ENCODE results near the gene TSPOAP1.

Gene TSPOAP1

GRCh38 chr17:58337210-58337599 is 8.6 kb upstream of the TSPOAP1 start:
- no peak for TF ChIP-seq SIN3A (IDR thresholded peaks at IDR 0.05; ENCODE audit: borderline replicate concordance, insufficient read depth, low read length)
- TF ChIP-seq, protein P1, sequence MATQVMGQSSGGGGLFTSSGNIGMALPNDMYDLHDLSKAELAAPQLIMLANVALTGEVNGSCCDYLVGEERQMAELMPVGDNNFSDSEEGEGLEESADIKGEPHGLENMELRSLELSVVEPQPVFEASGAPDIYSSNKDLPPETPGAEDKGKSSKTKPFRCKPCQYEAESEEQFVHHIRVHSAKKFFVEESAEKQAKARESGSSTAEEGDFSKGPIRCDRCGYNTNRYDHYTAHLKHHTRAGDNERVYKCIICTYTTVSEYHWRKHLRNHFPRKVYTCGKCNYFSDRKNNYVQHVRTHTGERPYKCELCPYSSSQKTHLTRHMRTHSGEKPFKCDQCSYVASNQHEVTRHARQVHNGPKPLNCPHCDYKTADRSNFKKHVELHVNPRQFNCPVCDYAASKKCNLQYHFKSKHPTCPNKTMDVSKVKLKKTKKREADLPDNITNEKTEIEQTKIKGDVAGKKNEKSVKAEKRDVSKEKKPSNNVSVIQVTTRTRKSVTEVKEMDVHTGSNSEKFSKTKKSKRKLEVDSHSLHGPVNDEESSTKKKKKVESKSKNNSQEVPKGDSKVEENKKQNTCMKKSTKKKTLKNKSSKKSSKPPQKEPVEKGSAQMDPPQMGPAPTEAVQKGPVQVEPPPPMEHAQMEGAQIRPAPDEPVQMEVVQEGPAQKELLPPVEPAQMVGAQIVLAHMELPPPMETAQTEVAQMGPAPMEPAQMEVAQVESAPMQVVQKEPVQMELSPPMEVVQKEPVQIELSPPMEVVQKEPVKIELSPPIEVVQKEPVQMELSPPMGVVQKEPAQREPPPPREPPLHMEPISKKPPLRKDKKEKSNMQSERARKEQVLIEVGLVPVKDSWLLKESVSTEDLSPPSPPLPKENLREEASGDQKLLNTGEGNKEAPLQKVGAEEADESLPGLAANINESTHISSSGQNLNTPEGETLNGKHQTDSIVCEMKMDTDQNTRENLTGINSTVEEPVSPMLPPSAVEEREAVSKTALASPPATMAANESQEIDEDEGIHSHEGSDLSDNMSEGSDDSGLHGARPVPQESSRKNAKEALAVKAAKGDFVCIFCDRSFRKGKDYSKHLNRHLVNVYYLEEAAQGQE (IDR thresholded peaks at IDR 0.05; ENCODE audit: insufficient read depth in 1 of 2, low read depth in 2 of 2, low read length in 2 of 2): no peak
- no peak for TF ChIP-seq FOXP2 (optimal IDR thresholded peaks at IDR 0.05; ENCODE audit: borderline replicate concordance, extremely low read depth, extremely low read length, insufficient read depth)
- TF ChIP-seq TAF1 (IDR thresholded peaks at IDR 0.05; ENCODE audit: borderline replicate concordance, insufficient read depth, low read length): no peak
- TF ChIP-seq POLR2AphosphoS5 (IDR thresholded peaks at IDR 0.05; ENCODE audit: low read depth, low read length): no peak

DNA sequence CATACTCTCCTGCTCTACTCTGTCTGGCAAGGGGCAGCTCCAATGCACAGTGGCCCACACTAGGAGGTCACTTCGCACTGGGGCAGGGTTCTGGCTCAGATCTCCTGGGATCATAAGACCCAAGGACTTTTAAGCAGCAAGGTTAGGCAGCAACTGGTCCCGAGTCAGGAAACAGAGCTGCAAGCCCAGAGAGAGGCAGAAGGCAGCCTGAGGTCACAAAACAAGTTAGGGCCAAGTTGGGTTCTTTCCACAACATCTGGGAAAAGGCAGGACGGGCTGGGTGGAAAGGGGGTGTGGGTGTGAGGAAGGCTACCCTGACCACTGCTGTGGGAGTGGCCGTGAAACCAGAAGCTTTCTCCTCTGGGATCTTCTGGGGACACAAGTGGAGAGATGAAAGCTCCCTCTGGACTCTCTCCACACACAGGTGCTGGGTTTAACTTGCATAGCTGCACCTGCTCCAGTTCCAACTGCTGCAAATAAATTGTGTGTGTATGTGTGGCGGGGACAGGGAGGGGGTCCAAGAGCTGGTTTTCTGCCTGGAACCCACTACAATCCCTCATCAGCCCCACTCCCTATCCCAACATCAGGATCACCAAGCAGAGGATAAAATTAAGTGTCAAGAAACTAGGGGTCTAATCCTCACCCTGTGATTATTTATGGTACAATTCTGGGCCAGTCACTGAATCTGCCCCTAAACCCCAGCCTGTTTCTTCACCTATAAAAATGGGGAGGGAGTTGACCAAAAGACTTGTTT is 8.0 kb upstream of the TSPOAP1 start:
- no peak for TF ChIP-seq FOXP2 (optimal IDR thresholded peaks at IDR 0.05; ENCODE audit: borderline replicate concordance, extremely low read depth, extremely low read length, insufficient read depth)
- TF ChIP-seq, protein P1 (IDR thresholded peaks at IDR 0.05; ENCODE audit: insufficient read depth in 1 of 2, low read depth in 2 of 2, low read length in 2 of 2): no peak
- no peak for TF ChIP-seq TAF1 (IDR thresholded peaks at IDR 0.05; ENCODE audit: borderline replicate concordance, insufficient read depth, low read length)

DNA sequence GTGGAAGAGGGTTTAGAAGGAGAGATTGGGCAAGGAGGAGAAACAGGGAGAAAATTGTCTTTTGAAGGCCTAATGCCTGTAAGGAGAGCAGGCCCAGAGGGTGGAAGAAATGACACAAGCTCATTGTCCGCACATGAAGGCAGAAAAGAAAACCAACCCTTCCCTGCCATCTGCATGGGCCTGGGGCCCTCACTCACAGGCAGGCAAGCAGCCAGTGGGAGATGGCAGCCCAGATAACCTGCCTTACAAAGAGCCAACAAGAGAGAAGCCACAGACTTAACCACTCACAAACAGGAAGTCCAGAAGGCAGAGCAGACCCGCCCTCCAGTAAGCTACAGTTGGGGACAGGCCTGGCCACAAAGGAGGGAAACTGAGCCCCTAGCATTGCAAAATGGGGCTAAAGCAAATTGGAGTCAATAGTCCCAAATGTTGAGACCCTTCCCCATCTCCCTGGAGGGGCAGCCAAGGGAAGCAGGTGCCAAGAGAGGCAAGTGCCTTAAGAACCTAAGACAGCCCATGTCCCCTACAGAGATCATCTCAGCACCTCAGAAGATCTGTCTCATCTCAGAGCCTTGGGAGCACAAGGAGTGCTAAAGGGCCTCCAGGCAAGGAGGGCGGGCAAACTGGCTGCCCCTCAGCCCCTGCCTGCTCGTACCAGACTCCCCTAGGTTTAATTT is 7.3 kb upstream of the TSPOAP1 start:
- TF ChIP-seq FOXP2 (optimal IDR thresholded peaks at IDR 0.05; ENCODE audit: borderline replicate concordance, extremely low read depth, extremely low read length, insufficient read depth) (no peak), POLR2AphosphoS5 (IDR thresholded peaks at IDR 0.05; ENCODE audit: low read depth, low read length) (no peak), TAF1 (IDR thresholded peaks at IDR 0.05; ENCODE audit: borderline replicate concordance, insufficient read depth, low read length) (no peak), SIN3A (IDR thresholded peaks at IDR 0.05; ENCODE audit: borderline replicate concordance, insufficient read depth, low read length) (no peak)
- TF ChIP-seq, protein P1 (IDR thresholded peaks at IDR 0.05; ENCODE audit: insufficient read depth in 1 of 2, low read depth in 2 of 2, low read length in 2 of 2): no peak

GRCh38 chr17:58335061-58335731 is 6.6 kb upstream of the TSPOAP1 start:
- TF ChIP-seq POLR2AphosphoS5 (IDR thresholded peaks at IDR 0.05; ENCODE audit: low read depth, low read length): no peak
- no peak for TF ChIP-seq SIN3A (IDR thresholded peaks at IDR 0.05; ENCODE audit: borderline replicate concordance, insufficient read depth, low read length)
- no peak for TF ChIP-seq TAF1 (IDR thresholded peaks at IDR 0.05; ENCODE audit: borderline replicate concordance, insufficient read depth, low read length)
- TF ChIP-seq, protein P1 (IDR thresholded peaks at IDR 0.05; ENCODE audit: insufficient read depth in 1 of 2, low read depth in 2 of 2, low read length in 2 of 2): no peak
- TF ChIP-seq FOXP2 (optimal IDR thresholded peaks at IDR 0.05; ENCODE audit: borderline replicate concordance, extremely low read depth, extremely low read length, insufficient read depth): no peak

All from PFSK-1 (cell line).